Left lung (tissue), 10 donors: ENCODE data around the gene MCCD1. TPM values are rescaled to one million over a fixed set of nuclear protein-coding genes. Genes with fewer than 3 reads are reported as not detected.

ENCODE experiments used
- ATAC-seq: fragments of 200-7000 bp; cut with Tn5 transposase; one replicate; pipeline ENCODE4 v1.9.1; 2020; ENCODE audit warnings: moderate library complexity
- DNase-seq, 4 donors: peaks; one replicate each; pipeline ENCODE4 v3.0.0-alpha.2; 2013 to 2020
- H3K27ac ChIP-seq, 2 donors: fragments of 200-600 bp; sonication (generic) in 1 of 2; one replicate each; pipeline versions ENCODE4 v1.5.0 to v1.8.0; 2020 to 2021
- H3K27me3 ChIP-seq, 2 donors: fragments of 200-600 bp; sonication (generic) in 1 of 2; one replicate each; pipeline versions ENCODE4 v1.5.0 to v1.8.0; 2020 to 2021
- H3K36me3 ChIP-seq, 2 donors: fragments of 200-600 bp; sonication (generic) in 1 of 2; one replicate each; pipeline versions ENCODE4 v1.5.0 to v1.8.0; 2020 to 2021
- H3K4me1 ChIP-seq, 2 donors: fragments of 200-600 bp; one replicate each; pipeline ENCODE4 v1.8.0; 2021
- H3K4me3 ChIP-seq, 2 donors: fragments of 200-600 bp; sonication (generic) in 1 of 2; one replicate each; pipeline versions ENCODE4 v1.5.0 to v1.8.0; 2020 to 2021; ENCODE audit warnings: mild to moderate bottlenecking in 1 of 2
- H3K9me3 ChIP-seq, 2 donors: fragments of 200-600 bp; sonication (generic) in 1 of 2; one replicate each; pipeline versions ENCODE4 v1.5.0 to v1.8.0; 2020 to 2021
- intact Hi-C, 2 donors: fragments of 100-400 bp; cut with DNase I; formaldehyde crosslinking; loops; one replicate each; pipeline versions ENCODE4 v1.11.2 to v1.14.2; 2022
- polyA plus RNA-seq, 6 donors: library from polyadenylated mRNA; unstranded; fragments of 120-200 nt; gene quantifications; one replicate each; pipeline ENCODE4 v1.2.1, GENCODE V29; 2013; ENCODE audit not compliant: insufficient read length in 6 of 6
- total RNA-seq, 2 donors: library from RNA; stranded (reverse); fragmentation: NEBNext Ultra II Directional; extraction: Animal tissue kit (Norgen Biotek cat#: 25700); gene quantifications; one replicate each; pipeline ENCODE4 v1.2.1, GENCODE V29; 2021
- TF ChIP-seq, protein P1 (sequence below), 2 donors: fragments of 200-600 bp; sonication (generic) in 1 of 2; IDR thresholded peaks; one replicate each; pipeline versions ENCODE4 v1.5.0 to v1.8.0; 2021; ENCODE audit warnings: antibody characterized with exemption in 2 of 2
- donor health status: DM: no; HTN: yes; CAD: no.
- donor health status: DM: no; HTN: no; CAD: no.

MCCD1 gene
- total and polyA plus RNA-seq, 8 donors: 0.23 to 0.27 (median 0.24) TPM; not detected in 5

DNA sequence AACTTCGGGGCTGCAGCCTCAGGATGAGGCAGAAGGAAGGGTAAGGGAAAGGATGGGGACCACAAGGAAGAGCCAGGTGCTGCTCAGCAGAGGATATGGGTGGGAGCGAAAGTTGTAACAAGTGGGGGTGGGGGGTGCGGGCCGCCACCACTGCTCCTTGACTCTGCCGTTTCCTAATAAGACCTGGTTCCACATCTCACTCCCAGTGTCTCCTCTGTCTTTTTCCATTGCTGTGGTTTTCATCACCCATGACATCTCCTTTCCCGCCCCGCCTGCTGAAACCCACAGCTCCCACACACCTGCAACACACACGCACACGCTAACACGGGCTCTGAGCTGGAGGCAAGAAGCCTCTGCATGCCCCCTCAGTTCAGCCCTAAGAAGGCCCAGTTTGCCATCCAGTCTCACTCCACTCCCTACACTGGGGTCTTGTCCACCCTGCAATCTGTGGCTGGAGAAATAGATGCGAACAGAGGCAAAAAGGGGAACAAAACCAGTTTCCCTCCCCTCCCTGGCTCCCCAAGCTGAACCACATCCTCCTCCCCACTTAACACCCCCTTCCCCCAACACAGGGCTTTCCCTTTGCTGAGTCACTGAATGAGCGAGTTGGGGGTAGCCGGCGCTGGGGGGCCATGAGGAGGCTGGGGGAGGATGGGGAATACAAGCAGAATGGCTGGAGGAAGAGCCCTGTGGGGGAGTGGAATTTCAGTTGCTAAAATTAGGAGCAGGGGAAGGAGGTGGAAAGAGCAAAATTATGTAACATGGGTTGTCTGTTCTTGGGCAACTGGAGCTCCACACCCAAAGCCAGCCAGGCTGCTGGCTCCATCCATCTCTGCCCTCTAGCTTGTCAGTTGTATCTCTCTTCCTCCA, 30.1 kb downstream of the MCCD1 start:
- DNase-seq: peak in 2 of 4 donors; percentile 68 to 83
- no peaks in the 10 kb centered on the region for H3K27me3 ChIP-seq
- peak; percentile 66 for ATAC-seq
- peaks cover 0 to 31% of the 10 kb centered on the region in 2 donors for H3K36me3 ChIP-seq
- TF ChIP-seq, protein P1, sequence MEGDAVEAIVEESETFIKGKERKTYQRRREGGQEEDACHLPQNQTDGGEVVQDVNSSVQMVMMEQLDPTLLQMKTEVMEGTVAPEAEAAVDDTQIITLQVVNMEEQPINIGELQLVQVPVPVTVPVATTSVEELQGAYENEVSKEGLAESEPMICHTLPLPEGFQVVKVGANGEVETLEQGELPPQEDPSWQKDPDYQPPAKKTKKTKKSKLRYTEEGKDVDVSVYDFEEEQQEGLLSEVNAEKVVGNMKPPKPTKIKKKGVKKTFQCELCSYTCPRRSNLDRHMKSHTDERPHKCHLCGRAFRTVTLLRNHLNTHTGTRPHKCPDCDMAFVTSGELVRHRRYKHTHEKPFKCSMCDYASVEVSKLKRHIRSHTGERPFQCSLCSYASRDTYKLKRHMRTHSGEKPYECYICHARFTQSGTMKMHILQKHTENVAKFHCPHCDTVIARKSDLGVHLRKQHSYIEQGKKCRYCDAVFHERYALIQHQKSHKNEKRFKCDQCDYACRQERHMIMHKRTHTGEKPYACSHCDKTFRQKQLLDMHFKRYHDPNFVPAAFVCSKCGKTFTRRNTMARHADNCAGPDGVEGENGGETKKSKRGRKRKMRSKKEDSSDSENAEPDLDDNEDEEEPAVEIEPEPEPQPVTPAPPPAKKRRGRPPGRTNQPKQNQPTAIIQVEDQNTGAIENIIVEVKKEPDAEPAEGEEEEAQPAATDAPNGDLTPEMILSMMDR (IDR thresholded peaks at IDR 0.05): no peak
- peak overlapping the region; percentile 70 to 95 for H3K27ac ChIP-seq
- peak overlapping the region in 1 of 2 donors; percentile 26 for H3K4me3 ChIP-seq
- no peaks in the 10 kb centered on the region for H3K9me3 ChIP-seq
- intact Hi-C loops: no loop called here
- H3K4me1 ChIP-seq: peaks cover 7 to 78% of the 10 kb centered on the region in 2 donors

DNA sequence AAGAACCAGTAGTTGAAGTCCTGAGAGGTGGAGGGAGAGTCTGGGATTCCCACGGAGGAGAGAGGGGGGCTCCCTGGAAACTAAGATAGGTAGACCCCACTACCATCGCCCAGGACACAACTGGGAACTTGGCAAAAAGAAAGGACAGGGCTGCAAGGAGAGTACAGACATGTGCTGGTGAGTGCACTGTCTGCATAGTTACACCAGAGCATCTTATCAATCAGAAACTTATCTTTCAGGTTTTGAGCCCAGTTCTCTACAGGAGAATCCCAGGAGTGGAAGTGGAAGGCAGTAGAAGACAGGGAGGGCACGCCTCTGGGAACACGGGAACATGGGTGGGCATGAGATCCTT, 30.8 kb downstream of the MCCD1 start:
- peak overlapping the region; percentile 70 to 95 for H3K27ac ChIP-seq
- peaks cover 7 to 78% of the 10 kb centered on the region in 2 donors for H3K4me1 ChIP-seq
- intact Hi-C loops: no loop called here
- H3K36me3 ChIP-seq: peaks cover 0 to 31% of the 10 kb centered on the region in 2 donors
- H3K9me3 ChIP-seq: no peaks in the 10 kb centered on the region
- ATAC-seq (no peak), DNase-seq (no peak)
- TF ChIP-seq, protein P1 (IDR thresholded peaks at IDR 0.05): no peak
- no peaks in the 10 kb centered on the region for H3K27me3 ChIP-seq
- peak overlapping the region in 1 of 2 donors; percentile 26 for H3K4me3 ChIP-seq

DNA sequence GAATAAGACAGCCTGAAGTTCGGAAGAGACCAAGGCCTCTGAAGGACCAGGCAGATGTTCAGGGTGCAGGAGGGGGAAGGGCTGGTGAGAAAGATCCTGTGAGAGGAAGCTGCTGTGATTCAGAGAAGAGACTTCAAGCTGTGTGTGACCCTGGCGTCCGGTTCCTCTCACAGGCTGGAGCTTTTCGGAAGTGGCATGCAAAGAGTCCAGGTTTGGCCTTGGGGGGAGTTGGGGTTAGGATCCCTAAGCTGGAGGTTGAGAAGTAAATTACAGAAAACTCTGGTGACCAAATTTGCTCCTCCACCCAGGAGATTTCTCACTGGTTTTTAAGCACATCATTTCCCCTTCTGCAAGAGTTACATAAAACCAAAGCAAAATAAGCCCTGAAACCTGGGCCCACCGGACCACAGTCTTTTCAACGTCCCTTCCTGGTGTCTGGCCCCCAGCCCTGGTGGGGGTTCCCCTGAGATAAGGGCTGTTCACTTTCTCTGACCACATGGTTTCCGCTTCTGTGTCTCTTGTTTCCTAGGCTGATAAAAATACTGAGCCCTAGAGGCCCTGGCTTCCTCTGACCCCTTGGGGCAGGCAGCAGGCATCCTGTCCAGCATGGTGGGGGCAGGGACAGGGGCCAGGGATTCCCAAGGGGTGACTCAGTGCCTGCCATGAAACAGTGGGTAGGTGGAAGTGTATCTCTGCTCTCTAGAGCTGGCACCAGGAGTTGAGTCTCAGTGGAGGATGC, 31.4 kb downstream of the MCCD1 start:
- H3K36me3 ChIP-seq: peaks cover 0 to 31% of the 10 kb centered on the region in 2 donors
- peaks cover 7 to 78% of the 10 kb centered on the region in 2 donors for H3K4me1 ChIP-seq
- peak overlapping the region; percentile 70 to 95 for H3K27ac ChIP-seq
- H3K27me3 ChIP-seq: no peaks in the 10 kb centered on the region
- intact Hi-C loops: no loop called here
- TF ChIP-seq, protein P1 (IDR thresholded peaks at IDR 0.05): no peak
- peak overlapping the region in 1 of 2 donors; percentile 26 for H3K4me3 ChIP-seq
- H3K9me3 ChIP-seq: no peaks in the 10 kb centered on the region
- ATAC-seq (peak; percentile 72), DNase-seq (peak in 3 of 4 donors; percentile 46 to 89 (median 74))

DNA sequence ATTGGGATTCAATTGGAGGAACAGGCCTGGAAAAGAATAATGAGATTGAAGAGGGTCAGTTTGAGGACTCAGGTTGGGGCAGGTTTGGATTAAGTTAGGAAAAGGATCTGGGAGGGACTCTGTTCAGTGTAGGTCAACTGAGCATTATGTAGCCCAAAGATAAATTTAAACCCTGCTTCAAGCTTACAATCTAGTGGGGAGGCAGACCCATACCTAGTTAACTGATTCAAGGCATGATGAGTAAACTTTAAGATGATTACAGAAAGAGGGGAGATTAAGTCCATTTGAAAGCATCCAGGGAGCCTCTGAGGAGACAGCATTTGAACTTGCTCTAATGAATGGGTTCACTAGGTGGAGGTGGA, 31.9 kb downstream of the MCCD1 start:
- Histone ChIP-seq H3K36me3 (peaks cover 0 to 31% of the 10 kb centered on the region in 2 donors), H3K9me3 (no peaks in the 10 kb centered on the region), H3K27me3 (peaks cover 0 to 3% of the 10 kb centered on the region in 2 donors), H3K4me3 (no peak overlapping the region), H3K4me1 (peaks cover 7 to 78% of the 10 kb centered on the region in 2 donors), H3K27ac (peak overlapping the region in 1 of 2 donors; percentile 95)
- ATAC-seq (no peak), DNase-seq (no peak)
- intact Hi-C loops: no loop called here
- TF ChIP-seq, protein P1 (IDR thresholded peaks at IDR 0.05): no peak
